SK-N-SH treated with all-trans-retinoic acid at 6 μM for 48 hours (cell line): ENCODE measurements around the gene FGF14.

Source experiments
- ATAC-seq: fragments of 200-7000 bp; cut with Tn5 transposase; 3 replicates; pipeline ENCODE4 v1.9.1; 2020; ENCODE audit warnings: mild to moderate bottlenecking, moderate library complexity
- ARNTL ChIP-seq: fragments of 450-650 bp; formaldehyde crosslinking; IDR thresholded peaks from 2 replicates; pipeline ENCODE4 v1.5.0; 2020; ENCODE audit warnings: low read depth, mild to moderate bottlenecking, moderate library complexity, borderline replicate concordance
- BACH2 ChIP-seq: fragments of 250-450 bp; sonication (Bioruptor Pico); IDR thresholded peaks from 2 replicates; pipeline ENCODE4 v1.9.0; 2021; ENCODE audit warnings: mild to moderate bottlenecking, borderline replicate concordance
- CSDC2 ChIP-seq: fragments of 250-450 bp; sonication (Bioruptor Pico); IDR thresholded peaks from 2 replicates; pipeline ENCODE4 v1.5.0; 2020; ENCODE audit warnings: mild to moderate bottlenecking, moderate library complexity
- ESRRG ChIP-seq: fragments of 250-450 bp; sonication (Bioruptor Pico); IDR thresholded peaks from 2 replicates; pipeline ENCODE4 v1.6.1; 2021; ENCODE audit warnings: mild to moderate bottlenecking
- GLIS3 ChIP-seq: fragments of 250-450 bp; sonication (Bioruptor Pico); IDR thresholded peaks from 2 replicates; pipeline ENCODE4 v1.5.0; 2020; ENCODE audit warnings: mild to moderate bottlenecking, moderate library complexity
- PPARA ChIP-seq: fragments of 250-450 bp; sonication (Bioruptor Pico); IDR thresholded peaks from 2 replicates; pipeline ENCODE4 v1.5.0; 2020; ENCODE audit warnings: mild to moderate bottlenecking, borderline replicate concordance
- RARB ChIP-seq: fragments of 250-450 bp; sonication (Bioruptor Pico); IDR thresholded peaks from 2 replicates; pipeline ENCODE4 v1.8.0; 2021; ENCODE audit warnings: mild to moderate bottlenecking, moderate library complexity
- TCF4 ChIP-seq: fragments of 250-450 bp; sonication (Bioruptor Pico); IDR thresholded peaks from 2 replicates; pipeline ENCODE4 v1.8.0; 2021; ENCODE audit warnings: mild to moderate bottlenecking, moderate library complexity, borderline replicate concordance
- TOX ChIP-seq: fragments of 250-450 bp; sonication (Bioruptor Pico); IDR thresholded peaks from 2 replicates; pipeline ENCODE4 v1.8.0; 2021; ENCODE audit warnings: mild to moderate bottlenecking, moderate library complexity, borderline replicate concordance
- ZC3H10 ChIP-seq: fragments of 250-450 bp; sonication (Bioruptor Pico); IDR thresholded peaks from 2 replicates; pipeline ENCODE4 v1.5.1; 2021; ENCODE audit warnings: mild to moderate bottlenecking, moderate library complexity
- ZFP3 ChIP-seq: fragments of 250-450 bp; sonication (Bioruptor Pico); IDR thresholded peaks from 2 replicates; pipeline ENCODE4 v1.5.0; 2020; ENCODE audit warnings: mild to moderate bottlenecking, moderate library complexity
- ZFP30 ChIP-seq: fragments of 450-650 bp; formaldehyde crosslinking; IDR thresholded peaks from 2 replicates; pipeline ENCODE4 v1.5.0; 2022; ENCODE audit warnings: mild to moderate bottlenecking, moderate library complexity
- ZNF565 ChIP-seq: fragments of 450-650 bp; formaldehyde crosslinking; conservative IDR thresholded peaks from 2 replicates; pipeline ENCODE4 v1.5.0; 2020; ENCODE audit warnings: low read depth, mild to moderate bottlenecking, moderate library complexity
- ZNF70 ChIP-seq: fragments of 450-650 bp; formaldehyde crosslinking; IDR thresholded peaks from 2 replicates; pipeline ENCODE4 v1.5.0; 2020; ENCODE audit warnings: mild to moderate bottlenecking, moderate library complexity
- ZNF8 ChIP-seq: fragments of 450-650 bp; formaldehyde crosslinking; IDR thresholded peaks from 2 replicates; pipeline ENCODE4 v1.5.0; 2020; ENCODE audit warnings: mild to moderate bottlenecking, moderate library complexity
- TF ChIP-seq, protein P1 (sequence below): fragments of 250-450 bp; sonication (Bioruptor Pico); IDR thresholded peaks from 2 replicates; pipeline ENCODE4 v1.8.0; 2021; ENCODE audit warnings: low read depth, mild to moderate bottlenecking, moderate library complexity, borderline replicate concordance
- TF ChIP-seq, protein P2 (sequence below): fragments of 250-450 bp; sonication (Bioruptor Pico); IDR thresholded peaks from 2 replicates; pipeline ENCODE4 v1.8.0; 2020; ENCODE audit warnings: mild to moderate bottlenecking, moderate library complexity, borderline replicate concordance
- TF ChIP-seq, protein P3 (sequence below): fragments of 250-450 bp; sonication (Bioruptor Pico); IDR thresholded peaks from 2 replicates; pipeline ENCODE4 v1.5.1; 2020; ENCODE audit warnings: low read depth, mild to moderate bottlenecking, moderate library complexity
- TF ChIP-seq, protein P4 (sequence below): fragments of 250-450 bp; sonication (Bioruptor Pico); IDR thresholded peaks from 2 replicates; pipeline ENCODE4 v1.5.0; 2020; ENCODE audit warnings: mild to moderate bottlenecking, moderate library complexity
- TF ChIP-seq, protein P5 (sequence below): fragments of 250-450 bp; sonication (Bioruptor Pico); IDR thresholded peaks from 2 replicates; pipeline ENCODE4 v1.5.1; 2021; ENCODE audit warnings: mild to moderate bottlenecking, moderate library complexity

Gene FGF14

DNA sequence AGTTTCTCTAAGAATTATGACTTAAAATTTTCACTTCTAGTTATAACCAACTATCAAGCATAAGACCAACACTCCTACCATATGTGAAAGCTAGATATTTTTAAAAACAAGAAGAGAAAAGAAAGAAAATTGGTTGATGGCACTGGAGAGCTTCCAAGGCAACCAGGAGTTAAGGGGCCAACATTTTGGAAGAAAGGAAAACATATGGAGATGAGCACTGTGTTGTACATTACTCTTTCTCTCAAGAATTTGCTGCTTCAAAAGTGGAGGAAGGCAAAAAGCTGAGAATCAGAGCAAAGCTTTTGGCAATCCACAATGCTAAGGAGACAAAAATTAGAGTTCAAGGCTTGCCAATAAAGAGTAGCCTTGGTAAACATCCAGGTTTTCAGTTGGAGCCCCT lies 503.2 kb downstream of the FGF14 start:
- no peak for ATAC-seq
- TF ChIP-seq ZNF70 (CRISPR knock-in tag), result no peak
- no peak for TF ChIP-seq ZNF8
- TF ChIP-seq, protein P1, sequence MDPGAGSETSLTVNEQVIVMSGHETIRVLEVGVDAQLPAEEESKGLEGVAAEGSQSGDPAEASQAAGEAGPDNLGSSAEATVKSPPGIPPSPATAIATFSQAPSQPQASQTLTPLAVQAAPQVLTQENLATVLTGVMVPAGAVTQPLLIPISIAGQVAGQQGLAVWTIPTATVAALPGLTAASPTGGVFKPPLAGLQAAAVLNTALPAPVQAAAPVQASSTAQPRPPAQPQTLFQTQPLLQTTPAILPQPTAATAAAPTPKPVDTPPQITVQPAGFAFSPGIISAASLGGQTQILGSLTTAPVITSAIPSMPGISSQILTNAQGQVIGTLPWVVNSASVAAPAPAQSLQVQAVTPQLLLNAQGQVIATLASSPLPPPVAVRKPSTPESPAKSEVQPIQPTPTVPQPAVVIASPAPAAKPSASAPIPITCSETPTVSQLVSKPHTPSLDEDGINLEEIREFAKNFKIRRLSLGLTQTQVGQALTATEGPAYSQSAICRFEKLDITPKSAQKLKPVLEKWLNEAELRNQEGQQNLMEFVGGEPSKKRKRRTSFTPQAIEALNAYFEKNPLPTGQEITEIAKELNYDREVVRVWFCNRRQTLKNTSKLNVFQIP (CRISPR knock-in tag), result no peak
- no peak for TF ChIP-seq ESRRG
- no peak for TF ChIP-seq RARB (CRISPR knock-in tag)
- TF ChIP-seq ZFP3 (CRISPR knock-in tag), result no peak
- no peak for TF ChIP-seq BACH2
- TF ChIP-seq, all 23 proteins: peak for 0

DNA sequence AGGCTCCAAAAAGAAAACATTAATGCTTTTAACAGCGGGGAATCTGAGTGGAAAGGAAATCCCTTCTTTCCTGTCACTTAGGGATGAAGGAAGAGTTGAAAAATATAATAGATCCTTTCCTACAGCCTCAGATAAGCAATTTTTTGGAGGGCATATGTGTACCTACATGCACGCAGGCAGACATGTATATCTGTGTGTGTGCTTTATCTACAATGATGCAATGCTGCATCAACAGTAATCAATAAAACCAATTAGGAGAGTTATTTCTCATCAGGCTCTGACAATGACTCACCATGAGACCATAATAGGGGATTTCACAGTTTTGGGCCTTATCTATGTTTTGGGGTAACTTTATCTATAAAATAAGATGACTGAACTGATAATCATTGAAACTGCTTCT lies 505.3 kb downstream of the FGF14 start:
- no peak for ATAC-seq
- TF ChIP-seq, protein P1 (CRISPR knock-in tag), result no peak
- no peak for TF ChIP-seq ESRRG
- TF ChIP-seq, protein P2, sequence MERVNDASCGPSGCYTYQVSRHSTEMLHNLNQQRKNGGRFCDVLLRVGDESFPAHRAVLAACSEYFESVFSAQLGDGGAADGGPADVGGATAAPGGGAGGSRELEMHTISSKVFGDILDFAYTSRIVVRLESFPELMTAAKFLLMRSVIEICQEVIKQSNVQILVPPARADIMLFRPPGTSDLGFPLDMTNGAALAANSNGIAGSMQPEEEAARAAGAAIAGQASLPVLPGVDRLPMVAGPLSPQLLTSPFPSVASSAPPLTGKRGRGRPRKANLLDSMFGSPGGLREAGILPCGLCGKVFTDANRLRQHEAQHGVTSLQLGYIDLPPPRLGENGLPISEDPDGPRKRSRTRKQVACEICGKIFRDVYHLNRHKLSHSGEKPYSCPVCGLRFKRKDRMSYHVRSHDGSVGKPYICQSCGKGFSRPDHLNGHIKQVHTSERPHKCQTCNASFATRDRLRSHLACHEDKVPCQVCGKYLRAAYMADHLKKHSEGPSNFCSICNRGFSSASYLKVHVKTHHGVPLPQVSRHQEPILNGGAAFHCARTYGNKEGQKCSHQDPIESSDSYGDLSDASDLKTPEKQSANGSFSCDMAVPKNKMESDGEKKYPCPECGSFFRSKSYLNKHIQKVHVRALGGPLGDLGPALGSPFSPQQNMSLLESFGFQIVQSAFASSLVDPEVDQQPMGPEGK, result no peak
- TF ChIP-seq, protein P3, sequence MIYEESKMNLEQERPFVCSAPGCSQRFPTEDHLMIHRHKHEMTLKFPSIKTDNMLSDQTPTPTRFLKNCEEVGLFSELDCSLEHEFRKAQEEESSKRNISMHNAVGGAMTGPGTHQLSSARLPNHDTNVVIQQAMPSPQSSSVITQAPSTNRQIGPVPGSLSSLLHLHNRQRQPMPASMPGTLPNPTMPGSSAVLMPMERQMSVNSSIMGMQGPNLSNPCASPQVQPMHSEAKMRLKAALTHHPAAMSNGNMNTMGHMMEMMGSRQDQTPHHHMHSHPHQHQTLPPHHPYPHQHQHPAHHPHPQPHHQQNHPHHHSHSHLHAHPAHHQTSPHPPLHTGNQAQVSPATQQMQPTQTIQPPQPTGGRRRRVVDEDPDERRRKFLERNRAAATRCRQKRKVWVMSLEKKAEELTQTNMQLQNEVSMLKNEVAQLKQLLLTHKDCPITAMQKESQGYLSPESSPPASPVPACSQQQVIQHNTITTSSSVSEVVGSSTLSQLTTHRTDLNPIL (CRISPR knock-in tag), result no peak
- TF ChIP-seq GLIS3 (CRISPR knock-in tag), result no peak
- TF ChIP-seq, protein P4, sequence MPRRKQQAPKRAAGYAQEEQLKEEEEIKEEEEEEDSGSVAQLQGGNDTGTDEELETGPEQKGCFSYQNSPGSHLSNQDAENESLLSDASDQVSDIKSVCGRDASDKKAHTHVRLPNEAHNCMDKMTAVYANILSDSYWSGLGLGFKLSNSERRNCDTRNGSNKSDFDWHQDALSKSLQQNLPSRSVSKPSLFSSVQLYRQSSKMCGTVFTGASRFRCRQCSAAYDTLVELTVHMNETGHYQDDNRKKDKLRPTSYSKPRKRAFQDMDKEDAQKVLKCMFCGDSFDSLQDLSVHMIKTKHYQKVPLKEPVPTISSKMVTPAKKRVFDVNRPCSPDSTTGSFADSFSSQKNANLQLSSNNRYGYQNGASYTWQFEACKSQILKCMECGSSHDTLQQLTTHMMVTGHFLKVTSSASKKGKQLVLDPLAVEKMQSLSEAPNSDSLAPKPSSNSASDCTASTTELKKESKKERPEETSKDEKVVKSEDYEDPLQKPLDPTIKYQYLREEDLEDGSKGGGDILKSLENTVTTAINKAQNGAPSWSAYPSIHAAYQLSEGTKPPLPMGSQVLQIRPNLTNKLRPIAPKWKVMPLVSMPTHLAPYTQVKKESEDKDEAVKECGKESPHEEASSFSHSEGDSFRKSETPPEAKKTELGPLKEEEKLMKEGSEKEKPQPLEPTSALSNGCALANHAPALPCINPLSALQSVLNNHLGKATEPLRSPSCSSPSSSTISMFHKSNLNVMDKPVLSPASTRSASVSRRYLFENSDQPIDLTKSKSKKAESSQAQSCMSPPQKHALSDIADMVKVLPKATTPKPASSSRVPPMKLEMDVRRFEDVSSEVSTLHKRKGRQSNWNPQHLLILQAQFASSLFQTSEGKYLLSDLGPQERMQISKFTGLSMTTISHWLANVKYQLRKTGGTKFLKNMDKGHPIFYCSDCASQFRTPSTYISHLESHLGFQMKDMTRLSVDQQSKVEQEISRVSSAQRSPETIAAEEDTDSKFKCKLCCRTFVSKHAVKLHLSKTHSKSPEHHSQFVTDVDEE (CRISPR knock-in tag), result no peak
- TF ChIP-seq ZNF565 (CRISPR knock-in tag), result no peak
- no peak for TF ChIP-seq ZFP3 (CRISPR knock-in tag)
- TF ChIP-seq BACH2, result no peak
- TF ChIP-seq PPARA, result no peak
- no peak for TF ChIP-seq TCF4 (CRISPR knock-in tag)
- TF ChIP-seq RARB (CRISPR knock-in tag), result no peak
- TF ChIP-seq TOX (CRISPR knock-in tag), result no peak
- TF ChIP-seq CSDC2, result no peak
- TF ChIP-seq ZFP30 (CRISPR knock-in tag), result no peak
- TF ChIP-seq ZNF70 (CRISPR knock-in tag), result no peak
- TF ChIP-seq ARNTL (CRISPR knock-in tag), result no peak
- TF ChIP-seq ZC3H10, result no peak

DNA sequence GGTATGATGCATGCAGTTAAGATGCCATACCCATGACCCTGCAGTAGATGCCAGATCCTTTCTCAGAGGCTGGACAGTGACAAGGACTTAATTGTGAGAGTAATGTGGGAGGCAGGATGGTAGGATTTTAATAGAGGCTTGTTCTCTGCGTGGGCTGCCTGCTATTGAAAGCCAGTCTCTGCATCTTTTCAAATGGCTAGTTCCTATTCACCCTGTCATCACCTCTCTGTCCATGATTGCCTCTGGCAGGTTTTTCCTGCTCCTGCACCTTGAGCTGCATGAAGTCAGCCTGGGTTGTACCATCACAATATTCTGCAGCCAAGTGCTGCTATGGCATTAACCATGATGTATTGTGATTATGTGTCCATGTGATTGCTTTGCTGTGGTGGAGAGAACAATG lies 508.8 kb downstream of the FGF14 start:
- TF ChIP-seq ZFP30 (CRISPR knock-in tag), result no peak
- TF ChIP-seq ZNF8, result no peak
- no peak for TF ChIP-seq ESRRG
- TF ChIP-seq, all 23 proteins: peak for 0
- ATAC-seq, result no peak; the same call in 2 of the 3 replicates

DNA sequence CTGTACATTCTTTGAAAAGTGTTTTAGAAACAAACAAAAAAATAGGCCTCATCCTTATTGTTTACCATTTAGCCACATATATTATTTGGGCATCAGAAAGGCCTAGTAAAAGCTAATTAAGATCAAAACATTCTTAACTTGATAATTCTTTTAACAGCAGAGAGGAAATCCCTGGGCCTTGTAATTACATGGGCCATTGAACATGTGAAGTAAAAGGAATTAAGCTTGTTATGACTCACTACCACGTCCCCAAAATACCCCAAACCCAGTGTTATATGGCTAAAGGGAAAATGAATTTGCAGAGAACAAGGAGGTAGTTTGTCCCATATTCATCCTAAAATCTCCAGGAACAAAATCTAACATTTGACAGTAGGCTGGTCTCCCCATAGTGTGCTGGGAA lies 509.6 kb downstream of the FGF14 start:
- ATAC-seq, result no peak
- TF ChIP-seq, protein P5, sequence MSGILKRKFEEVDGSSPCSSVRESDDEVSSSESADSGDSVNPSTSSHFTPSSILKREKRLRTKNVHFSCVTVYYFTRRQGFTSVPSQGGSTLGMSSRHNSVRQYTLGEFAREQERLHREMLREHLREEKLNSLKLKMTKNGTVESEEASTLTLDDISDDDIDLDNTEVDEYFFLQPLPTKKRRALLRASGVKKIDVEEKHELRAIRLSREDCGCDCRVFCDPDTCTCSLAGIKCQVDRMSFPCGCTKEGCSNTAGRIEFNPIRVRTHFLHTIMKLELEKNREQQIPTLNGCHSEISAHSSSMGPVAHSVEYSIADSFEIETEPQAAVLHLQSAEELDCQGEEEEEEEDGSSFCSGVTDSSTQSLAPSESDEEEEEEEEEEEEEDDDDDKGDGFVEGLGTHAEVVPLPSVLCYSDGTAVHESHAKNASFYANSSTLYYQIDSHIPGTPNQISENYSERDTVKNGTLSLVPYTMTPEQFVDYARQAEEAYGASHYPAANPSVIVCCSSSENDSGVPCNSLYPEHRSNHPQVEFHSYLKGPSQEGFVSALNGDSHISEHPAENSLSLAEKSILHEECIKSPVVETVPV (CRISPR knock-in tag), result no peak
